HG03095 (cell line): Measurements from ENCODE around the gene MIEF1.

ENCODE experiments used
- ATAC-seq: cut with Tn5 transposase; IDR thresholded peaks from one replicate; pipeline ENCODE4 v1.9.1; 2021; ENCODE audit warnings: moderate library complexity; ENCODE audit not compliant: unreplicated experiment

MIEF1 gene

GRCh38 chr22:39502109-39502788 is at the start of gene MIEF1:
TSS of gene MIEF1 (plus strand) at chr22:39502290. CDS start at chr22:39511295, 9,005 bp downstream.
- peak; percentile 84 for ATAC-seq

DNA sequence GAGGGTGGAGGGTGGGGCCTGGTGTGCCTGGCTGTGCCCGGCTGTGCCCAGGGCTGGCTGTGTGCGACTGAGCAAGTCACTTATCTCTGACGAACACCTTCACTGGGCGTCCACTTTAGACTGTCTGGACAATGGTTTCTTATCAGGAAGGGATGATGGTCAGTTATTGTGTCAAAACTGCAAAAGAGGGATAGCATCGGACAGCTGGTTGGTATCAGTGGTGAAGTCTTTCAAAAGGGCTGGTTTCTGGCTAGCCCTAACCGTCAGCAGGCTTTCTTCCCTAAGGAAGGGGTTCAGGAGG is 49.4 kb upstream of the MIEF1 start:
- no peak for ATAC-seq

- no peak for ATAC-seq
These were observed 48.2 kb upstream of the MIEF1 start for GRCh38 chr22:39453765-39454378.

DNA sequence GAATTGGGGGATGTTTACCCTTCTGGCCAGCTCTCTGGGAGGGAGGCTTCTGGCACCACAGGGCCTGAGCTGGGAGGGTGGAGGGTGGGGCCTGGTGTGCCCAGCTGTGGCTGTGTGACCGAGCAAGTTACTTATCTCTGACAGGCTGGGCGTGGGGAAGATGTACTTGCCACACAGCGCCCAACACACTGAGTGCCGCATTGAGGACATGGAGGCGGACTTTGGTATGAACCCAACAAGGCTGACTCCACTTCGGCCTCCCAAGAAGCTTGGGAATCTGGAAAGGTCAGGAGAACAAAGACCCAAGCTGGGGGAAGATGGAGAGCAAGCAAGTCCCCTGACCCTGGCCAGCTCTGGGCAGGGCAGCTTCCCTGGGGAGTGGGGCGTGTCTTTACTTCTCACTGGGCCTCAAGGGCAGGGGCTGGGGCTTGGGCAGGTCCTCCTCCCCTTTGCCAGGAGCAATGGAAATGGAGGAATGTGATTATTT is 47.7 kb upstream of the MIEF1 start:
- no peak for ATAC-seq

- no peak for ATAC-seq
These were observed 45.4 kb upstream of the MIEF1 start, which contains the start of gene MGAT3 for GRCh38 chr22:39456522-39457197. TSS of gene MGAT3 (plus strand) at chr22:39457012. CDS start at chr22:39487348, 30,336 bp downstream.

- ATAC-seq, result no peak
These were observed 44.9 kb upstream of the MIEF1 start for GRCh38 chr22:39457198-39457555.

- no peak for ATAC-seq
These were observed 44.3 kb upstream of the MIEF1 start for GRCh38 chr22:39457556-39458443.

DNA sequence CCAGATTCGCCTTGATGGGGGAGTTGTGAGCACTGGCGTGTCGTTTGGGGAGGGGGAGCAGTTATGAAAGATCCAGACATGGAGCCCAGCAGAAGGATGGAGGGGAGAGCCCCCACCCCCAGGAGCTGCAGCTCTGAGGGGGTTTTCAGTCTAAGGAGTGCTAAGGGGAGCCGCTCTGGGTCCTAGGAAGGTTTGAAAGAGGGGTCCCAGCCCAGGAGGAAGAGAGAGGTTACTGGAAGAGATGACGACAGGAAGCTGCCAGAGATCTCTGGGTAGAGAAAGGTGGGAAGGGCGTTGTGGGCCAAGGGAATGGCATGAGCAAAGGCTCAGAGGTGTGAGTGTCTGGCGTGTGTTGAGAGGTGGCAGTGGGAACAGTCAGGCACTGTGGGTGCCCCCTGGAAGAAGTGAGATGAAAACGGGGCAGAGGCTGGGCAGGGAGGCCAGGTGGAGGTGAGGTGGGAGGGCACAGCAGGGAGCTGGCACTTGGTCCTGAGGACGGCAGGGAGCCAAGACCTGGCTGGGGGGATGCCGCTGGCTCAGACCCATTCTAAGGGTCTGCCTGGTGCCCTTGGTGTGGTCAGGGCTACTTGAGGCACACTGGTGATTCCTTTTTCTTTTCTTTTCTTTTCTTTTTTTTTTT is 43.5 kb upstream of the MIEF1 start:
- ATAC-seq, result no peak

DNA sequence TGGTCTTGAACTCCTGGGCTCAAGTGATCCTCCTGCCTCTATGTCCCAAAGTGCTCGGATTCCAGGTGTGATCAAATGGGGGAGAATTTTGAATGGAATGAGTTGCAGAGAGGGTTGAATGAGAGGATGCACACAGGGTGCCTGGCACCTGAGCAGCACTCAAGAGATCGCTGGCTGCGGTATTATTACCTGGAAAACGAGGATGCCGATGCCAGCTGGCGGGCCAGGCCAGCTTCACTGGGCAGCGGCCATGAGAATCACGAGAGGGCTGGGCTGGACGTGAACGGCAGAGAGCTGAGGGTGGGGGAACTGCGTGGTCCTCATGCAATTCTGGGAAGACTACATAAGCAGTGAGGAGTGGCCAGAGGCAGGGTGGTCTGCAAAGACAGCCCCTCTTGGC is 42.4 kb upstream of the MIEF1 start:
- ATAC-seq, result no peak

GRCh38 chr22:39462443-39463221 is 39.5 kb upstream of the MIEF1 start:
- no peak for ATAC-seq

GRCh38 chr22:39463277-39463676 is 38.8 kb upstream of the MIEF1 start:
- no peak for ATAC-seq

DNA sequence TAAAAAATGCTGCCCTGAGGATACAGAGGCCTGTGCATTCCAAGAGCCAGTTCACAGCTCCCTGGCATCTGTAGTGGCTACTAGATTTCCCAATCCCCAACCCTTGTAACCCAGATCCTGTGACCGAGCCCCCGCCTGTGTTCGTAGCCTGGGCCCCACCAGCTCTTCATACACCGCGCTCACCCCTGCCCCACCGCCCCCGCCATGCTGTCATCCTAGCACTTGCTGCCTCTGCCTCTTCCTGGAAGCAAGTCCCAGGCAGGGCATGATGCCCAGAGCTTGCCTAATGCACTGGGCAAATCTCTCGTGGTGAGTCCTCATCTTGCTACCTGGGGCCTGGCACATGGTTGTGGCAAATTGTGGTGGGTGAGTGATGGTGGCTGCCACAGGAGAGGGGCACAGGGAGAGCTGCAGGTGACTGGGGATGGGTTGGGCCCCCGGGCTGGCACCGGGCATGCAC is 38.1 kb upstream of the MIEF1 start:
- ATAC-seq, result no peak

DNA sequence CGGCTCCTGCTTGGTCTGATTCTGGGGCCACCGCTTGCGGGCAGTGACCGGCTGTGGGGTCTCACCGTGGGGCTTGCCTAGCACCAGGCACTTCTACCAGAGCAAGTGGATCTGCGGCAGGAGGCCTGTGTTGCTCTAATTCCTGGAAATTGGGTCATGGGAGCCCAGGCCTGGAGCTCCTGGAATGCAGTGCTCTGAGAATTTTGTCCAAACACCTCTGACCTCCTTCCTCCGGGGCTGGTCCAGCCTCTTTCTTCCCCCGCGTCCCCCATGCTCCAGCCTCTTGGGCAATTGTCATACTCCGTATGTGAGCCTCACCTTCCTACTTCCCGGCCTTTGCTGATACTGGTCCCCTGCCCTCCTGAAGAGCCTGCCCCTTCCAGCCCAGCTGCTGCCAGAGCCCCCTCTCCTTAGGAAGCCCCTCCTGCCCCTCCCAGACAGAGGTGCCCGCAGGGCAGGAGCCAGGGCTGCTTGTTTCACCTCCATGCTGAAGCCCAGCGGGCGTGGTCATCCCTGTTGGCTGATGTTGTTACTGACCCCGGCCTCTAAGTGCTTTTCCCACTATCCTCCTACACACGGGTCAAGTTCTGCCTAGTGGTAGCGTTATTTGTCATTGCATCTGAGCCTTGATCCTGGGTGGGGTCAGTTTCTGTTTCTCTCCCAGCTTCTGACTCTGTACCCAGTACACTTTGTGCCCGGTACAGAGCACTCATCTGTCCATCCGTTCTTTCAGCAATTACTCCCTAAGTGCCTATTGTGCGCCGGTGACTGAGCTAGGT is 35.7 kb upstream of the MIEF1 start:
- no peak for ATAC-seq

DNA sequence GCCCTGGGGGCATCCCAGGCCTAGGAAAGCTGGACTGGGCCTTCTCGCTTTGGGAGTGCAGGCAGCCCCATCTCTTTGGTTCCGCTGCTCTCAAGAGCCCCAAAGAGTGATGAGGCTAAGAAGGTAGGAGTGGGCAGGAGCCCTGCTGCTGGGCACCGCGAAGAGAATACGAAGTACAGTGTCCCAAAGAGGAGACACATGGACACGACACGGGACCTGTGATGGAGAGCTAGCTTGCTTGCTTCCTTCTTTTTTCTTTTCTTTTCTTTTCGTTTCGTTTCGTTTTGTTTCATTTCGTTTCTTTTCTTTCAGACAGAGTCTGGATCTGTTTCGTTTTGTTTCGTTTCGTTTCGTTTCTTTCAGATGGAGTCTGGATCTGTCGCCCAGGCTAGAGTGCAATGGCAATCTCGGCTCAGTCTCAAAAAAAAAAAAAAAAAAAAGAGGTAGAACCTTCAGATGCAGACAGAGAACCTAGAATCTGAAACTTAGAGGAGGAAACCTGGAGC is 34.6 kb upstream of the MIEF1 start:
- no peak for ATAC-seq

GRCh38 chr22:39468487-39469325 is 33.4 kb upstream of the MIEF1 start:
- ATAC-seq, result no peak

DNA sequence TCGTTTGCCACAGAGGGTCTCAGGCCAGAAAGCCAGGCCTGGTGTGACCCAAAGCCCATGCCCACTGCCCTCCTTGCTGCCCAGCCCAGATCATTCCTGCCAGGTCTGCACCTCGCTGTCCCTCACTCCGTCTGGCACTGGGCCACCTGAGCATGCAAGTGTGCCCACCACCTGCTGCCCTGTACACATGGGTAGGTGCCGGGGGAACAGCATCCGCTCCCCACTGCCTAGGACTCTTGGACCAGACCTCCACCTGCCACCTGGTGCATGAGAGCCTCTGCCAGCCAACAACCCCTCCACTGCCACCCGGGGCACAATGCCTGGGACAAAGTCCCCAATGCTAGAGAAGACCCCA is 32.8 kb upstream of the MIEF1 start:
- ATAC-seq, result no peak

DNA sequence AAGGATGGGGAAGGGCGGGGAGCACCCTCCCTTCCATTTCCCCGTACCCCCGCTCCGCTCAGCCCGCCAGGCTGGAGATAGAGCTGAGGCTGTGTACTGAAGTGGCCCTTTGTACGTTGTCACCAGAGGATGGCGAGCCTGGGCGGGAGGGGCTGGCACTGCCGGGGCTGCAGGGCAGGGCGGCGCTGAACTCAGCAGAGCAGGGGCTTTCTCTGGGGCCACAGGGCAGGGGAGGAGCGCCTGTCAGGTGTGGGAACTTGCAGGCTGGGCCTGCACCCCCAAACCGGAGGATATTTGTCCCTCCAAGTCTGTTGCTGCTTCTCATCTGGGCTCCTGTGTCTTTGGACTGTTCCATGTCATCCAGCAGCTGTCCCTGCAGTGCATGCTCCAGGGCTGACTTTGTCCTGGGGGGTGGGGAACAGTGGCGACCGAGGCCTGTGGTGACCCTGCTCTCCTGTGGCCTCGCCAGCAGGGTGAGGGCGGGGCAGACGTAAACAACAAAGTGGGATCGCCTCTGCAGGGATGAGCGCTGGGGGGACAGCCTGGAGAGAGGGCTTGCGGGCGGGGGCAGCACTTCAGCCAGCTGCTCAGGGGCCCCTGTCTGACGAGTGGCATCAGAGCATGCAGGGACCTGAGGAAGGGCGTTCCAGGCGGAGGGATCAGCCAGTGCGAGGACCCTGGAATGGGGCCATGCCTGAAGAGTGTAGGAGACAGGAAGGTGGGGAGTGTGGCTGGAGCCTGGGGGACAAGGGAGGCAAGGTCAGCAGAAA is 32.2 kb upstream of the MIEF1 start:
- ATAC-seq, result no peak
